Stimulated activated CD8-positive, alpha-beta memory T cell treated with anti-CD3 and anti-CD28 coated beads, Interleukin-7, amount 100 ng/mL, for 4 hours (primary cell): Measurements from ENCODE around the gene KRT6B.
"Not testable (repeated sequence)": the region's sequence is repeated elsewhere in the genome, so short reads cannot be mapped to it uniquely, and the experiment has no call there.

Source experiments
- DNase-seq, 2 donors: peaks; one replicate each; pipeline ENCODE4 v3.0.0-alpha.2; 2020; ENCODE audit warnings: low read depth in 2 of 2

KRT6B gene

DNA sequence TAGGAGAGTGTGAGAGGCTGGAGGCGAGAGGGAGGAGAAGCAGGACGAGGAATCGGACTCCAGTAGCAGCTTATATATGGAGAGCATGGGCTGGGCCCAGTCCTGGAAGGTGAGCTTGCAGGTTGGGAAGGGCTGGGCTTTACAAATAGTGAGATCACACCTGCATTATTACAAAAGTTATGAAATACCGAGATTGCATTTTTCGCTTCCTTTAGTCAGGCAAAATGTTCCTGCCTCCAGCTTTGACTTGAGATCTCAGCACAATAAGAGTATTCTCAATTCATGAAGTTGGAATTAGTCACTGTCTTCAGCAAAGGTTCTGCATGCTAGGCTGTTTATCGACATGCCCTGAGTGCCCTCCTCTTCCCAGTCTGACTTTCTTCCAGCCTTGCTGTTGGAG, at the start of gene KRT6B:
Gene KRT6B (minus strand): TSS at position 46 of the 400 bp plus-strand sequence. CDS start 68 bp downstream, outside the sequence.
- no peak for DNase-seq

DNA sequence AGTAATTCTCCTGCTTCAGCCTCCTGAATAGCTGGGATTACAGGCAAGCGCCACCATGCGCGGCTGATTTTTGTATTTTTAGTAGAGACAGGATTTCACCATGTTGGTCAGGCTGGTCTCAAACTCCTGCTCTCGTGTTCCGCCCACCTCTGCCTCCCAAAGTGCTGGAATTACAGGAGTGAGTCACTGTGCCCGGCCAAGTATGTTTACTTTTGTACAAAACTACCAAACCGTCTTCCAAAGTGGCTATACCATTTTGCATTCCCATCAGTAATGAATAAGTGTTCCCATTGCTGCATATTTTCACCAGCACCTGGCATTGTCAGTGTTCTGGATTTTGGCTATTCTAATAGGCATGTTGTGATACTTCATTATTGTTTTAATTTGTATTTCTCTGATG, 49.5 kb upstream of the KRT6B start:
- DNase-seq: no peak

DNA sequence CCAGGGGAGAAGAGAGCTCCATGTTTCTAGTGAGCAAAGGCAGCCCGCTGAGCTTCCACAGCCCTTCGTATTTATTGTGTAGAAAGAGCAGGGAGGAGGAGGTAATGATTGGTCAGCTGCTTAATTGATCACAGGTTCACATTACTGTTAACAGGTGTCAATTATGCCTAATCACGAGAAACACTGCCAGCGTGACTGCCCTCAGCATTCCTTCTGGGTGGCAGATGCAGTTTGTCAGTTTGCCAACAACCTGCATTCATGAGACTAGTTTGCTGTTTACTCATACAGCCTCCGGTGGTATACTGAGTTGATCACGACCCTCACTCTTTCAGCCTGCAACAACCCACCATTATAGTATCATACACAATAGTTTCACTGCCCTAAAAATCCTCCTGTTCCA, 48.6 kb upstream of the KRT6B start:
- DNase-seq: not testable (repeated sequence)

DNA sequence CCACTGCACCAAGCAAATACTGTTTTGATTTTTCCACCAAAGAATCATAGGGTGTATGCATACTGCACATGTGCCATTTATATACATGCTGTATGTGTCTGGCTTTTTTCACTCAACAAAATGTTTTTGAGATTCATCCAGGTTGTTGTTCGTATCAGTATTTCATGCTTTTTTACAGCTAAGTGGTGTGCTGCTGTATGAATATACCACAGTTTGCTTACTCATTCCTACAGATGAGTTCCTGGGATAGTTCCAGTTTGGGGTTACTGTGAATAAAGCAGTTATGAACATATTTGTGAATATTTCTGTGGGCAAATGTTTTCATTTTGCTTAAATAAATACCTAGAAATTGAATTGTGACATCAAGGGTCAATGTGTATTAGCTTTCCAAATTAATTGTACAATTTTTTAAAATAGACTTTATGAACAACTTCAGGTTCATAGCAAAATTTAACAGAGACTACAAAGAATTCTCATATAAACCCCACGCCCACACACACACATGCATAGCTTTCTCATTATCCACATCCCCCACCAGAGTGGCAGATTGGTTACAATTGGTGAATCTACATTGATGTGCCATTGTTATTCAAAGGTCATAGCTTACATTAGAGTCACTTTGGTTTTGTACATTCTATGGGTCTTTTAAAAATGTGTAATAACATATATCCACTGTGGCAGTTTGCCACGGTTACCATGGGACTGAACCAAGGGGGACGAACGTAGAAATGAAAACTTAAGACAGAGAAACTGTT, 48.0 kb upstream of the KRT6B start:
- no peak for DNase-seq

DNA sequence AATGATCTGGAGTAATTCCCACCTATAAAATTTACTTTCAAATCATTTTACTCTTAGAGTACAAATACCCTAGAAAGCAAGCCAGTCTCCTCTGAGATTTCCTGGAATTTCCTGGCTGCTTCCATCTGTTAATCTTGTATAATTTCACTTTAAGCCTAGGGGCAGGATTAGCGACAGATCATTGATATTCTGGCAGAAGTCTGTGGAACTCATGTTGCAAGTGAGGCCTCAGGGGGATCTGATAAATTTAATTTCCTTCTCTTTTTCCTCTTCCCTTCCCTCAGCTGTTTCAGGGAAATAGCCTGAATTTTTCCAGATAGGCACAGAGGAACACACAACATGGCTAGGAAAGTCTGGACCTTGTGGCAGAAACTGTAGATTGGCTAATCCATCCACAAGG, 47.0 kb upstream of the KRT6B start:
- no peak for DNase-seq

DNA sequence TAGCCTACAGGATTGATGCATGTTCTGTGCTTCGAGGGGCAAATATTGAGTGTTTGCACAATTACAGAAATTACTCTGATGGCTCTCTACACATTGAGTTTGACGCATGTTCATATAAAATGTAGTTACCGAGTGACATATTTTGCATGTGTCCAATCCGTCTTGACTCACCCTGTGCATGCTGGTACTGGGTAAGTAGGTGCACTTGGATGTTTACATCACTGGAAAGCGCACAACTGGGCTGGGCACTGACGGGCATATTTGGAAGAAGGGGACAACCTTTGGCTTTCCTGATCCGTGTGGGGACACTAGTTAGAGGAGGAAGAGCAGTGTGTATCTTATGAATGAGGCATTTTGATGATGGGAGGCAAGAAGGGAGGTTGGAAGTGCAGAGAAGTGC, 46.0 kb upstream of the KRT6B start:
- DNase-seq: no peak

DNA sequence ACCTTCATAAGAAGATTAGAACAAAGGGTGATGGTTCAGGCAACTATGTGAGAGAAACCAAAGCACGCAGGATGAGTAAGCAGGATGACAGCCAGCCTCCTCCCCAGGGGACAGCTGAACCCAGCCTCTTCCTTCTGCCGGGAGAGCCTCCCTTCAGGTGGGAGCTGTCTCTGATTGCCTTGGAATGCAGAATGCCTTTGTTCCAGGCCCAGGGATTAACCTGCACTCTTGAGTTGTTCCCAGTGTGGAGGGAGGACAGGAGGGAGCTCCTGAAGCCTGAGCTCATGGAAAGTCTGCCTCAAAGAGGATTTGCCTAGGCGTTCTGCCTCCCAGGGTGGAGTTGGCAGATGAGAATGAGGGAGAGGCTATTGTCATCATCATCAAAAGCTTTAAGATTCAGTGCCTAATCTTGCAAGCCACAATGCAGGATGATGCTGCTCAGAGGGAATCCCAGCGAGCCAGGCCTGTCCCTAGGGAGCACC, 44.7 kb upstream of the KRT6B start:
- DNase-seq: no peak

DNA sequence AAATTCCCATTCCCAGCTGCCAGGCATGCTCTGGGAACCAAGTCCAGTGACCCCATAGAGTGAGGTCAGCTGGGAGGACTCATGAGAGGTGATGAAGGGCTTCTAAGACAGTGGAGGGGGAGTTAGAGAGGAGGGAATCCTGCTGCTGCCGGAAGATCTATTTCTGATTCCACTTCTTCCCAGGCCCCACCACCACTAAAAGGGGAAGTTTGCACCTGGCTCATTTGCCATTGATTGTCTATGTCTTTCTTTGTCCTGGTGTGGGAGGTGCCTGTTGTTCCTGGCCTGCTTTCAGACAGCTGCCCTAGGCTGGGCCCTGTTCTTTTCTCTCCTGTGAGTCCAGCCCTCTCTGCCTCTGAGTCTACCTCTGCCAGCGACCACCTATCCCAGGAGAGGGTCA, 44.1 kb upstream of the KRT6B start:
- DNase-seq: no peak

DNA sequence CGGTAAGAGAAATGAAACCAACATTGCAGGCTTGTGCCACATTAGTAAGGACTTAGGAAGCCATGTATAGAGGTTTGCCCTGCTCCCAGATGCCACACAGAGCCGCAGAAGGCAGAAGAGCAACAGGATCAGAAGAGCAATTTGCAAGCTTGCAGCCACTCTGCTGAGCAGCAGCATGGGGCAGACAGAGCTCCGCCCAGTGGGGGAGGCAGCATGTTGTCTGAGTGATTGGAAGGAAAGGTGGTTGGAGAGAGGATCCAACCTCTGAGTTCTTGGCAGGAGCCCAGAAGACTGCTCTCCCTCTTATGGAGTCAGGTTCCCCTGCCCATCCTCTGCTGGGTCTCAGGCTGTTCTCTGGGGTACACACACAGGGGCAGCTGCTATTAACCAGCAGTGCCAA, 43.4 kb upstream of the KRT6B start:
- DNase-seq: no peak

DNA sequence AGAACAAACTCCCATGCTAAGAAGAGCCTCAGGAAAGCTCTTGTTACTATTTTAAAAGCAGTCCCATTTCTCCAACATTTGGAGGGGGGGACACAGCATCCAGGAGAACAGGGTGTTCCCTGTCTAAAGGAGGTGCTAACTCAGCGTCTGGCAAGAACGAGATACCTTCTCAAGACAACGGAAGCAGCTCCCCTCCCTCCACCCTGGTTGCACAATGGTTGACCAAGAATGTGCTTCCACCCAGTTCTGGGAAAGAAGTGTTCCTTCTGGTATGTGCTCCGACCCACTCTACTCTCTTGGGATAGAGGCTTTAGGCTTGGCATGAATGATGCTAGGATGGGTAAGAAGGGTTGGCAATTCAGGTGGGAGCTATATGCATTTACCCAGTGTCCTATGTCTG, 42.6 kb upstream of the KRT6B start:
- DNase-seq: no peak

DNA sequence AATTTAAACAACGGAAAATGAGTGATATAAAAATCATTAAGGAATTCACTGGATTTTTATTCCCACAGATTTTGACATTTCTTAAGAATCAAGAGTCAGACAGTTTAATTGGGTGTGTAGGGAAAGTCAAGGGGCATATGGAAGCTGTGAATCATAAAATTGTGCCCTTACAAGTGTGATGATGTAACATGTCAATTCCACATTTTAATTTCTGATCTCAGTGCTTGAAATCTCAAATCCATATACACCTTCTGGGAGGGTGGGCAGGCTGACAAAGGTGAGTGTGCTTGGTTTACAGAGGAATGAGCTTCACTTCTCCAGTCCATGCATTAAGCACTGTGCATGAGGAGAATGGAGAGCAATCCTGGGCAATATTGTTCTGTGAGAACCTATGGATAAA, 42.2 kb upstream of the KRT6B start:
- DNase-seq: no peak

DNA sequence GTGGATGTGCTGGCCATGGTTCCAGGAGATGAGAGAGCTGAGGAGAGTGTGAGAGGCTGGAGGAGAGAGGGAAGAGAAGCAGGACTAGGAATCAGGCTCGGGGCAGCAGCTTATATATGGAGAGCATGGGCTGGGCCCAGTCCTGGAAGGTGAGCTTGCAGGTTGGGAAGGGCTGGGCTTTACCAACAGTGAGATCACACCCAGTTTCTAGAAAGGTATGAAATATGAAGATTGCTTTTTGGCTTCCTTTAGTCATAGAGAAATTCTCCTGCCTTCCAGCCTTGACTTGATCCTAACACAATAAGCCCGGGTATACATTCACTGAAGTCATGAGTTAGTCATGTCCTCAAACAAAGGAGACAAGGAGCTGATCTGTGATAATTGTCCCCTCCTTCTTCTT, 41.2 kb upstream of the KRT6B start, which contains the start of gene KRT6A:
Gene KRT6A (minus strand): TSS at position 86 of the 400 bp plus-strand sequence. CDS start 69 bp downstream, at position 17.
- no peak for DNase-seq

DNA sequence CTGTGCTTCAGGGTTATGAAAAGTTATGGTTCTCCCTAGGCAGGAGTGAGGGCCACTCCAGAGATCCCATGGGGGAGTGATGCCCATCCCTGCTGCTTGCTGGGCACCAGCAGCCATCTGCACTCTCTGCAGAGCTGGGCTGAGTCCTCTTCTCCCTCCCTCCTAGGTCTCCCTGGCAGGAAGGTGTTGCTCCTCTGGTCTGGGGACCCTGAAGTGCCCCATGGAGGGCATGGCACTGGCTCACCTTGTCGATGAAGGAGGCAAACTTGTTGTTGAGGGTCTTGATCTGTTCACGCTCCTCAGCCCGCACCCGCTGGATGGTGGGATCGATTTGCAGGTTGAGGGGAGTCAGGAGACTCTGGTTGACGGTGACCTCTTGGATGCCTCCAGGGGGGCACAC, 40.5 kb upstream of the KRT6B start:
- DNase-seq: not testable (repeated sequence)

DNA sequence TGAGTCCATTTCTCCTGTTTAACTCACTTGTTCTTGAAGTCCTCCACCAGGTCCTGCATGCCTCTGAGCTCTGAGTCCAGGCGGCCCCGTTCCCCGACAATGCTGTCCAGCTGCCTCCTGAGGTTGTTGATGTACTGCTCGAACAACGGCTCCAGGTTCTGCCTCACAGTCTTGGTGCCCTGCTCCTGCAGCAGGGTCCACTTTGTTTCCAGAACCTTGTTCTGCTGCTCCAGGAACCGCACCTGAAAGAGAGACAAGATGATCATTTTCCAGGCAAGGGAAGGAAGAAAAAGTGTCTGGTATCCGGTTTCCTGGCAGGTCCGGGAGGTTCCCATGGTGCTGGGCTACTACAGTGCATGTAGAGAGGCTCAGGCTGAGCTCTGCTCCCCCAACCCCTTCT, 39.5 kb upstream of the KRT6B start:
- DNase-seq: not testable (repeated sequence)

DNA sequence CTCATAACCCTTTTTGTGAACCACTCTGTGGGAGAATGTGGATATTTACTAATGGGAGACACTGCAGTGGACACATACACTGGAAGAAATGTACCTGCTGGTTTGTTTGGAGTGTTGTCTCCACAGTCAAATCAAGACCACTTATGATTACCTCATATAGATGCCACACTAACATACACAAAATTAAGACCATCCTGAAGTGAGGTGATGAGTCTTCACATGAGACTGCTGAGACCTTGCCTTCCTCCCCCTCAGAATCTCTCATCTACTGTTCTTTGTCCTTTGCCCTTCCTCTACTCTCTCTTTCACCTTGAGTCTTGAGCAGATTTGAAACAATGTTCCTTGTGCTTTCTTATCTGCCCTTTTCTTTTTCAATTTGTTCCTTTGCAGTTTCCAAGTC, 36.8 kb upstream of the KRT6B start:
- no peak for DNase-seq

DNA sequence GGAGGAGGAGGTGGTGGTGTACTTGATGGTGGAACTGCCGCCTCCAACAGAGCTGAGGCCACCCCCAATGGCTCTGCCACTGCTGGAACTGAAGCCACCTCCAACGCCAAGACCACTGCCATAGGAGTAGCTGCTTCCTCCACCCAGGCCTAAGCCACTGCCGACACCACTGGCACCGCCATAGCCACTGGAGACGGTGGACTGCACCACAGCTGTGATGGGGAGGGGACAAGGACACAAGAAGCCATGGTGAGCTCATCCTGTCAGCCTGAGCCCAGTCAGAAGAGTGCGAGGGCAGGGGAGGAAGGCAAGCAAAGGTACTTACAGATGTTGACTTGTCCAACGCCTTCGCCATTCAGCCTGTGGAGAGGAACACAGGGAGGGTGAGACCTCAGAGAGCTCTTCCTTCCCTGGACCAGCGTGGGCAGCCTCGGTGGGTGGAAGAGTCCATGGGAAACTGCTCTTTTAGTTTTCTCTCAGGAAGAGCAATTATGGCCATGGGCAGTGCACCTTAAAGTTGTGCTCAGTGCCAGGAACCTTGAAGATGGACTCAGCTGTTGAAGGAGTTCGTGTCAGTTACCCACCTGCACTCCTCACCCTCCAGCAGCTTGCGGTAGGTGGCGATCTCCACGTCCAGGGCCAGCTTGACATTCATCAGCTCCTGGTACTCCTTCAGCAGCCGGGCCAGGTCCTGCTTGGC, 35.9 kb upstream of the KRT6B start:
- not testable (repeated sequence) for DNase-seq

DNA sequence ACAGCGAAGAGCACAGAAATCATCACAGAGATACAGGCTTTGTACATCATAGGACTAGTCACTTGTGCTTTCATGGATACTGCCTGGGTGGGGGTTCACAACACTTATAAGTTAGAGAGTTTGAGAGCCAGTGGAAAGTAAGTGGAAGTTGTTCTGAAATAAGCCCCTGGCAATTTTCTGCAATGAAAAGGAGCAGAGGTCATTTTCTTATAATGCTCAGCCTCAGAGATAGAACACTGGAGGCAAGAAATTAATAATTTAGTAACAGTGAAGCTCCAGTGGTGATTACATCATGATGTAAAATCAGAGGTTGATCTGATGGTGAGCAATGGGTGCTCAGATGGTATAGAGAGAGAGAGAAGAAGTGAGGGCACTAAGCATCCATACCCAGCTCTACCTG, 35.3 kb upstream of the KRT6B start:
- no peak for DNase-seq

DNA sequence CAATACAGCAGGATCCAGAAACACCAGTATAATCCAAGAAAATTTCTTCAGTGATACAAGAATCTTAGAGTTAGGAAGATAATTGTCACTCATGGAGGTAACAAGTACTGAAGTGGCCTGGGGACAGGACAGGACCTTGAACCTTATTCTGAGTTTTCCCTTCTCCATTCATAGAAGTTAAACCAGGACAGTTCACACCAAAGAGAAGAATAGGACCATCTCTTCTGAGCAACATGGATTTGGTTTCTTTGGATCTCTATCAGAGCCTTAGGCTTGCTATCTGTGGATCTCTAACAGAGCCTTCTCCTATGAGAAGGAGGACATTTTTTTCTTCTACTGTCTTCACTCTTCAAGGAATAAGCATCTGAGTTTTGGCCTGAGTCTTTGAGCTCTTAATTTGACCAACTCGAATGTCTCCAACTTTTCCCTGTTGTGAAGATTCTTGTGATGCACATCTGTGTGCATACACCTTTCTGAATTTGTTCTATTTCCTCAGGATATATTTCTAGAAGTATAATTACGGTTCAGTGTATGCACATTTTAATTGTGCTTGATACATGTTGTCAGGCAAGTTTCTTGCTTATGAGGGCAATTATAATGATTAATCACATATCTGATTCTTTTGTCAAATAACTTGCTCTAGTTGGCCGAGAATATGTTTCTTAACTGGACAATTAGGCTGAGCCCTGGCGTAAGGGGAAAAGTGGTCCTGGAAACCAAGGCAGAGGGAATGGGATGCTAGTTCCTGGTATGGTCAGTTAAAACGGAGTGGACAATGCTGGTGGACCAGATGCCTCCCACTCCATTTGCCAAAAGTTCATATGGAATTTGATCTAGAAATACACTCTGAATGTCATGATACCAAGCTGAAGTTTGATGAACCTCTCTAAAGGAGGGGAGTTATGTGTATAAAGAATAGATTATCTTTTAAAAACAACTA, 34.5 kb upstream of the KRT6B start:
- no peak for DNase-seq

DNA sequence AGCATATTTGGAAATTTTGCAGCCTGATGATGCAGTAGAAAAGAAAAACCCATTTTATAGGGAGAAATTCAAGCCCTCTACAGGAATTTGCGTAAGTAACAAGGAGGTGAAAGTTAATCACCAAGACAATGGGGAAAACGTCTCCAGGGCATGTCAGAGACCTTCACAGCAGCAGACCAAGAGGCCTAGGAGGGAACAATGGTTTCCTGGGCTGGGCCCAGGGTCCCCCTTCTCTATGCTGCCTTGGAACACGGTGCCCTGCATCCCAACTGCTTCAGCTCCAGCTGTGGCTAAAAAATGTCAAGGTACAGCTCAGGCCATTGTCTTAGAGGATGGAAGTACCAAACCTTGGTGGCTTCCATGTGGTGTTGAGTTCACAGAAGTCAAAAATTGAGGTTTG, 28.1 kb upstream of the KRT6B start:
- no peak for DNase-seq

DNA sequence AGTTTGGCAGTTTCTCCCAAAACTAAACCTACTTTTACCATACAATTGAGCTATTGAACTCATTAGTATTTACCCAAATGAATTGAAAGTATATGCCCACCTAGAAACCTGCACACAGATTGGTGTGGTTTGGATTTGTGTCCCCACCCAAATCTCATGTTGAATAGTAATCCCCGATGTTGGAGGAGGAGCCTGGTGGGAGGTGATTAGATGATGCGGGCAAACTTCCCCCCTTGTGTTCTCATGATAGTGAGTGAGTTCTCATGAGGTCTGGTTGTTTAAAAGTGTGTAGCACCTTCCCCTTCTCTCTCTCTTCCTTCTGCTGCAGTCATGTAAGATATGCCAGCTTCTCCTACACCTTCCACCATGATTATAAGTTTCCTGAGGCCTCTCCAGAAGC, 25.7 kb upstream of the KRT6B start:
- no peak for DNase-seq

DNA sequence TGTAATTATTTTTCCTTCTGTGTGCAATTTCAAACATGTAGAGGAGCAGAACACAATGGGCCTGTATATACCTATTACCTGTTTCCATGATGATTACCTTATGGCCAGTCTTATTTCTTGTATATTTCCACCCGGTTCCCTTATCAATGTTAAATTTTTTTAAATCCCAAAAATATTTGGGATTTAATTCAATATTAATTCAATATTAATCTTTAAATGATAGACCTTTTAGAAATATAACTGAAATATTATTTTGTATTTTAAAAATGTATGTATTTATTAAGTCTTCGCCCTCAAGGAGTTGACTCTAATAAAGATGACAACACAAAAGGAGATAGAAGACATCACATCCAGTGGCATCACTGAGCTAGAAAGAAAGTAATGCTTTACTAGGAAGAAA, 22.3 kb upstream of the KRT6B start:
- no peak for DNase-seq

DNA sequence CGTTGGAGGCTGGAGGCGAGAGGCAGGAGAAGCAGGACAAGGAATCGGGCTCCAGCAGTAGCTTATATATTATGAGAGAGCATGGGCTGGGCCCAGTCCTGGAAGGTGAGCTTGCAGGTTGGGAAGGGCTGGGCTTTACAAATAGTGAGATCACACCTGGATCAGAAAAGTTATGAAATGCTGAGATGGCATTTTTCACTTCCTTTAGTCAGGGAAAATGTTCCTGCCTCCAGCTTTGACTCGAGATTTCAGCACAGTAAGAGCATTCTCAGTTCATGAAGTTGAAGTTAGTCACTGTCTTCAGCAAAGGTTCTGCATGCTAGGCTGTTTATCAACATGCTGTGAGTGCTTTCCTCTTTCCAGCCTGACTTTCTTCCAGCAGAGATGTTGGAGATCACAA, 21.8 kb upstream of the KRT6B start, which contains the start of gene KRT6C:
Gene KRT6C (minus strand): TSS at position 38 of the 400 bp plus-strand sequence. CDS start 68 bp downstream, outside the sequence.
- DNase-seq: no peak
